SK-N-SH treated with all-trans-retinoic acid at 6 μM for 48 hours (cell line): ENCODE results near the gene PSMC2.

Source experiments
- ATAC-seq: fragments of 200-7000 bp; cut with Tn5 transposase; 3 replicates; pipeline ENCODE4 v1.9.1; 2020; ENCODE audit warnings: mild to moderate bottlenecking, moderate library complexity
- ARNTL ChIP-seq: fragments of 450-650 bp; formaldehyde crosslinking; IDR thresholded peaks from 2 replicates; pipeline ENCODE4 v1.5.0; 2020; ENCODE audit warnings: low read depth, mild to moderate bottlenecking, moderate library complexity, borderline replicate concordance
- BACH2 ChIP-seq: fragments of 250-450 bp; sonication (Bioruptor Pico); IDR thresholded peaks from 2 replicates; pipeline ENCODE4 v1.9.0; 2021; ENCODE audit warnings: mild to moderate bottlenecking, borderline replicate concordance
- CSDC2 ChIP-seq: fragments of 250-450 bp; sonication (Bioruptor Pico); IDR thresholded peaks from 2 replicates; pipeline ENCODE4 v1.5.0; 2020; ENCODE audit warnings: mild to moderate bottlenecking, moderate library complexity
- ESRRG ChIP-seq: fragments of 250-450 bp; sonication (Bioruptor Pico); IDR thresholded peaks from 2 replicates; pipeline ENCODE4 v1.6.1; 2021; ENCODE audit warnings: mild to moderate bottlenecking
- GLIS3 ChIP-seq: fragments of 250-450 bp; sonication (Bioruptor Pico); IDR thresholded peaks from 2 replicates; pipeline ENCODE4 v1.5.0; 2020; ENCODE audit warnings: mild to moderate bottlenecking, moderate library complexity
- ISL1 ChIP-seq: fragments of 250-450 bp; sonication (Bioruptor Pico); IDR thresholded peaks from 2 replicates; pipeline ENCODE4 v2.1.2; 2022; ENCODE audit warnings: mild to moderate bottlenecking, moderate library complexity
- OSR1 ChIP-seq: fragments of 250-450 bp; sonication (Bioruptor Pico); IDR thresholded peaks from 2 replicates; pipeline ENCODE4 v1.8.0; 2022; ENCODE audit warnings: moderate library complexity, mild to moderate bottlenecking, inconsistent platforms
- PPARA ChIP-seq: fragments of 250-450 bp; sonication (Bioruptor Pico); IDR thresholded peaks from 2 replicates; pipeline ENCODE4 v1.5.0; 2020; ENCODE audit warnings: mild to moderate bottlenecking, borderline replicate concordance
- SNAI2 ChIP-seq: fragments of 250-450 bp; sonication (Bioruptor Pico); IDR thresholded peaks from 2 replicates; pipeline ENCODE4 v1.5.0; 2020; ENCODE audit warnings: mild to moderate bottlenecking, moderate library complexity
- TCF4 ChIP-seq: fragments of 250-450 bp; sonication (Bioruptor Pico); IDR thresholded peaks from 2 replicates; pipeline ENCODE4 v1.8.0; 2021; ENCODE audit warnings: mild to moderate bottlenecking, moderate library complexity, borderline replicate concordance
- TOX ChIP-seq: fragments of 250-450 bp; sonication (Bioruptor Pico); IDR thresholded peaks from 2 replicates; pipeline ENCODE4 v1.8.0; 2021; ENCODE audit warnings: mild to moderate bottlenecking, moderate library complexity, borderline replicate concordance
- ZC3H10 ChIP-seq: fragments of 250-450 bp; sonication (Bioruptor Pico); IDR thresholded peaks from 2 replicates; pipeline ENCODE4 v1.5.1; 2021; ENCODE audit warnings: mild to moderate bottlenecking, moderate library complexity
- ZFP3 ChIP-seq: fragments of 250-450 bp; sonication (Bioruptor Pico); IDR thresholded peaks from 2 replicates; pipeline ENCODE4 v1.5.0; 2020; ENCODE audit warnings: mild to moderate bottlenecking, moderate library complexity
- ZNF565 ChIP-seq: fragments of 450-650 bp; formaldehyde crosslinking; conservative IDR thresholded peaks from 2 replicates; pipeline ENCODE4 v1.5.0; 2020; ENCODE audit warnings: low read depth, mild to moderate bottlenecking, moderate library complexity
- ZNF70 ChIP-seq: fragments of 450-650 bp; formaldehyde crosslinking; IDR thresholded peaks from 2 replicates; pipeline ENCODE4 v1.5.0; 2020; ENCODE audit warnings: mild to moderate bottlenecking, moderate library complexity
- ZNF8 ChIP-seq: fragments of 450-650 bp; formaldehyde crosslinking; IDR thresholded peaks from 2 replicates; pipeline ENCODE4 v1.5.0; 2020; ENCODE audit warnings: mild to moderate bottlenecking, moderate library complexity
- TF ChIP-seq, protein P1 (sequence below): fragments of 250-450 bp; sonication (Bioruptor Pico); IDR thresholded peaks from 2 replicates; pipeline ENCODE4 v1.8.0; 2020; ENCODE audit warnings: mild to moderate bottlenecking, moderate library complexity, borderline replicate concordance
- TF ChIP-seq, protein P2 (sequence below): fragments of 250-450 bp; sonication (Bioruptor Pico); IDR thresholded peaks from 2 replicates; pipeline ENCODE4 v1.5.0; 2020; ENCODE audit warnings: mild to moderate bottlenecking, moderate library complexity
- TF ChIP-seq, protein P3 (sequence below): fragments of 250-450 bp; sonication (Bioruptor Pico); IDR thresholded peaks from 2 replicates; pipeline ENCODE4 v1.5.1; 2020; ENCODE audit warnings: low read depth, mild to moderate bottlenecking, moderate library complexity
- TF ChIP-seq, protein P4 (sequence below): fragments of 250-450 bp; sonication (Bioruptor Pico); IDR thresholded peaks from 2 replicates; pipeline ENCODE4 v1.5.1; 2021; ENCODE audit warnings: mild to moderate bottlenecking, moderate library complexity
- TF ChIP-seq, protein P5 (sequence below): fragments of 250-450 bp; sonication (Bioruptor Pico); IDR thresholded peaks from 2 replicates; pipeline ENCODE4 v1.8.0; 2021; ENCODE audit warnings: low read depth, mild to moderate bottlenecking, moderate library complexity, borderline replicate concordance

Gene PSMC2

DNA sequence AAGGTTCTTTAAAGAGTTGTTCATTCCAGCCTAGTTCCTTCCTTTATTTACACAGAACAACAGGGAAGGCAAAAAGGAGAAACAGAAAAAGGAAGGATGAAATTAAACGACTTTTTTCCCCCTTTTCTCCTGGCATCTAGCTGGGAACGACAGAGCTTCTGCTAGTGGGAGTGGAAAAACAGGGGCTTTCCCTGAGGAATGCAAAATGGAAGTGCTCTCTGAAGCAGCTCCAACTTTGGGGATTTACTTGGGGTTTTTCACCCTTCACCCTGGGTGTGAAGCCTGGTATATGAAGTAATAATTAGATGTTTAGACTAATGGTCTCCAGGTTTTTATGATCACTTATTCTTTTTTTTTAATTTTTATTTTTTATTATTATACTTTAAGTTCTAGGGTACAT is 46.0 kb upstream of the PSMC2 start:
- ATAC-seq = no peak

DNA sequence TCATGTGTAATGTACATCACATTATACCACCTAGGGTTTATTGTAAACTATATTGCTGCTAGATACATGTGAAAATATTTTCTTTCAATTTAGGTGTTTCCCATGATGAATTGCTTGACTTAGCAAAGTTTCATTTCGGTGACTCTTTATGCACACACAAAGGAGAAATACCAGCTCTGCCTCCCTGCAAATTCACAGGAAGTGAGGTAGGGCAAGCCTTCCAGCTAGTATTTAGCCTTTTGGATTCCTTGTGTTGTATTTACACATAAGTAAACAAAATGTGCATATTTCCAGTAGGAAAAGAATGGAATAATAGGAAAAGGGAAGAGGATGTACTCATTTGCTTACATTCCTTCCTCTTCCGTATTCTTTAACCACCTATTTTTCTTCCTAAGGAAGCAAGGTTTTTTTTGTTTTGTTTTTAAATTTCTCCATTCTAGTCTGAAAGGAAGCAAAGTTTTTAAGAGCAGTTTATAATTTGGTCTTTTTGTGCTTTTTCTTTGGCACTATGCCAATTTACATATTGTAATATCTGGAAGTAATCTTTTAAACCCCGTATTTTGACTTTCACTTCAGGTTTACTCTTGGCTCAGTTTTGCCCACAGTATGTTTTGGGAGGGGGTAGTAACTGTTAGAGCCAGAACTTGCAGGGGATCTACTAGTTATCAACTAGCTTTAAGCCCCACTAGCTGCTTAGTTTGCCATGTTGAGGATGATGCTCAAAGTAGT is 39.8 kb upstream of the PSMC2 start:
- TF ChIP-seq ESRRG (no peak), ZC3H10 (CRISPR knock-in tag) (no peak), BACH2 (CRISPR knock-in tag) (no peak)
- TF ChIP-seq, protein P1, sequence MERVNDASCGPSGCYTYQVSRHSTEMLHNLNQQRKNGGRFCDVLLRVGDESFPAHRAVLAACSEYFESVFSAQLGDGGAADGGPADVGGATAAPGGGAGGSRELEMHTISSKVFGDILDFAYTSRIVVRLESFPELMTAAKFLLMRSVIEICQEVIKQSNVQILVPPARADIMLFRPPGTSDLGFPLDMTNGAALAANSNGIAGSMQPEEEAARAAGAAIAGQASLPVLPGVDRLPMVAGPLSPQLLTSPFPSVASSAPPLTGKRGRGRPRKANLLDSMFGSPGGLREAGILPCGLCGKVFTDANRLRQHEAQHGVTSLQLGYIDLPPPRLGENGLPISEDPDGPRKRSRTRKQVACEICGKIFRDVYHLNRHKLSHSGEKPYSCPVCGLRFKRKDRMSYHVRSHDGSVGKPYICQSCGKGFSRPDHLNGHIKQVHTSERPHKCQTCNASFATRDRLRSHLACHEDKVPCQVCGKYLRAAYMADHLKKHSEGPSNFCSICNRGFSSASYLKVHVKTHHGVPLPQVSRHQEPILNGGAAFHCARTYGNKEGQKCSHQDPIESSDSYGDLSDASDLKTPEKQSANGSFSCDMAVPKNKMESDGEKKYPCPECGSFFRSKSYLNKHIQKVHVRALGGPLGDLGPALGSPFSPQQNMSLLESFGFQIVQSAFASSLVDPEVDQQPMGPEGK (CRISPR knock-in tag) = no peak
- TF ChIP-seq, protein P2, sequence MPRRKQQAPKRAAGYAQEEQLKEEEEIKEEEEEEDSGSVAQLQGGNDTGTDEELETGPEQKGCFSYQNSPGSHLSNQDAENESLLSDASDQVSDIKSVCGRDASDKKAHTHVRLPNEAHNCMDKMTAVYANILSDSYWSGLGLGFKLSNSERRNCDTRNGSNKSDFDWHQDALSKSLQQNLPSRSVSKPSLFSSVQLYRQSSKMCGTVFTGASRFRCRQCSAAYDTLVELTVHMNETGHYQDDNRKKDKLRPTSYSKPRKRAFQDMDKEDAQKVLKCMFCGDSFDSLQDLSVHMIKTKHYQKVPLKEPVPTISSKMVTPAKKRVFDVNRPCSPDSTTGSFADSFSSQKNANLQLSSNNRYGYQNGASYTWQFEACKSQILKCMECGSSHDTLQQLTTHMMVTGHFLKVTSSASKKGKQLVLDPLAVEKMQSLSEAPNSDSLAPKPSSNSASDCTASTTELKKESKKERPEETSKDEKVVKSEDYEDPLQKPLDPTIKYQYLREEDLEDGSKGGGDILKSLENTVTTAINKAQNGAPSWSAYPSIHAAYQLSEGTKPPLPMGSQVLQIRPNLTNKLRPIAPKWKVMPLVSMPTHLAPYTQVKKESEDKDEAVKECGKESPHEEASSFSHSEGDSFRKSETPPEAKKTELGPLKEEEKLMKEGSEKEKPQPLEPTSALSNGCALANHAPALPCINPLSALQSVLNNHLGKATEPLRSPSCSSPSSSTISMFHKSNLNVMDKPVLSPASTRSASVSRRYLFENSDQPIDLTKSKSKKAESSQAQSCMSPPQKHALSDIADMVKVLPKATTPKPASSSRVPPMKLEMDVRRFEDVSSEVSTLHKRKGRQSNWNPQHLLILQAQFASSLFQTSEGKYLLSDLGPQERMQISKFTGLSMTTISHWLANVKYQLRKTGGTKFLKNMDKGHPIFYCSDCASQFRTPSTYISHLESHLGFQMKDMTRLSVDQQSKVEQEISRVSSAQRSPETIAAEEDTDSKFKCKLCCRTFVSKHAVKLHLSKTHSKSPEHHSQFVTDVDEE = no peak
- no peak; the same call in 2 of the 3 replicates for ATAC-seq

More for the DNA sequence above, 46.0 kb upstream of the PSMC2 start:
- TF ChIP-seq ESRRG = no peak
- TF ChIP-seq ISL1 (CRISPR knock-in tag) = no peak
- TF ChIP-seq ZFP3 = no peak
- TF ChIP-seq, protein P3, sequence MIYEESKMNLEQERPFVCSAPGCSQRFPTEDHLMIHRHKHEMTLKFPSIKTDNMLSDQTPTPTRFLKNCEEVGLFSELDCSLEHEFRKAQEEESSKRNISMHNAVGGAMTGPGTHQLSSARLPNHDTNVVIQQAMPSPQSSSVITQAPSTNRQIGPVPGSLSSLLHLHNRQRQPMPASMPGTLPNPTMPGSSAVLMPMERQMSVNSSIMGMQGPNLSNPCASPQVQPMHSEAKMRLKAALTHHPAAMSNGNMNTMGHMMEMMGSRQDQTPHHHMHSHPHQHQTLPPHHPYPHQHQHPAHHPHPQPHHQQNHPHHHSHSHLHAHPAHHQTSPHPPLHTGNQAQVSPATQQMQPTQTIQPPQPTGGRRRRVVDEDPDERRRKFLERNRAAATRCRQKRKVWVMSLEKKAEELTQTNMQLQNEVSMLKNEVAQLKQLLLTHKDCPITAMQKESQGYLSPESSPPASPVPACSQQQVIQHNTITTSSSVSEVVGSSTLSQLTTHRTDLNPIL (CRISPR knock-in tag) = no peak
- TF ChIP-seq TCF4 (CRISPR knock-in tag) = no peak
- TF ChIP-seq ZNF70 = no peak
- no peak for TF ChIP-seq TOX
- TF ChIP-seq, protein P4, sequence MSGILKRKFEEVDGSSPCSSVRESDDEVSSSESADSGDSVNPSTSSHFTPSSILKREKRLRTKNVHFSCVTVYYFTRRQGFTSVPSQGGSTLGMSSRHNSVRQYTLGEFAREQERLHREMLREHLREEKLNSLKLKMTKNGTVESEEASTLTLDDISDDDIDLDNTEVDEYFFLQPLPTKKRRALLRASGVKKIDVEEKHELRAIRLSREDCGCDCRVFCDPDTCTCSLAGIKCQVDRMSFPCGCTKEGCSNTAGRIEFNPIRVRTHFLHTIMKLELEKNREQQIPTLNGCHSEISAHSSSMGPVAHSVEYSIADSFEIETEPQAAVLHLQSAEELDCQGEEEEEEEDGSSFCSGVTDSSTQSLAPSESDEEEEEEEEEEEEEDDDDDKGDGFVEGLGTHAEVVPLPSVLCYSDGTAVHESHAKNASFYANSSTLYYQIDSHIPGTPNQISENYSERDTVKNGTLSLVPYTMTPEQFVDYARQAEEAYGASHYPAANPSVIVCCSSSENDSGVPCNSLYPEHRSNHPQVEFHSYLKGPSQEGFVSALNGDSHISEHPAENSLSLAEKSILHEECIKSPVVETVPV (CRISPR knock-in tag) = no peak
- TF ChIP-seq ZNF8 = no peak
- TF ChIP-seq, protein P2 = no peak
- TF ChIP-seq OSR1 (CRISPR knock-in tag) = no peak
- no peak for TF ChIP-seq PPARA (CRISPR knock-in tag)
- no peak for TF ChIP-seq SNAI2 (CRISPR knock-in tag)
- TF ChIP-seq BACH2 (CRISPR knock-in tag) = no peak
- no peak for TF ChIP-seq ARNTL
- no peak for TF ChIP-seq GLIS3
- TF ChIP-seq ZNF565 = no peak
- TF ChIP-seq, protein P5, sequence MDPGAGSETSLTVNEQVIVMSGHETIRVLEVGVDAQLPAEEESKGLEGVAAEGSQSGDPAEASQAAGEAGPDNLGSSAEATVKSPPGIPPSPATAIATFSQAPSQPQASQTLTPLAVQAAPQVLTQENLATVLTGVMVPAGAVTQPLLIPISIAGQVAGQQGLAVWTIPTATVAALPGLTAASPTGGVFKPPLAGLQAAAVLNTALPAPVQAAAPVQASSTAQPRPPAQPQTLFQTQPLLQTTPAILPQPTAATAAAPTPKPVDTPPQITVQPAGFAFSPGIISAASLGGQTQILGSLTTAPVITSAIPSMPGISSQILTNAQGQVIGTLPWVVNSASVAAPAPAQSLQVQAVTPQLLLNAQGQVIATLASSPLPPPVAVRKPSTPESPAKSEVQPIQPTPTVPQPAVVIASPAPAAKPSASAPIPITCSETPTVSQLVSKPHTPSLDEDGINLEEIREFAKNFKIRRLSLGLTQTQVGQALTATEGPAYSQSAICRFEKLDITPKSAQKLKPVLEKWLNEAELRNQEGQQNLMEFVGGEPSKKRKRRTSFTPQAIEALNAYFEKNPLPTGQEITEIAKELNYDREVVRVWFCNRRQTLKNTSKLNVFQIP (CRISPR knock-in tag) = no peak
- no peak for TF ChIP-seq CSDC2 (CRISPR knock-in tag)
